Astrocyte (in vitro differentiated cells and primary cell): Measurements from ENCODE around the gene ASPHD2. TPM values are rescaled to one million over a fixed set of nuclear protein-coding genes. Genes with fewer than 3 reads are reported as not detected.

Experiments used
- DNase-seq: peaks from one replicate; pipeline ENCODE4 v3.0.0-alpha.2; 2010; ENCODE audit warnings: low read depth
- FAIRE-seq: peaks from 2 replicates; lab custom pipeline; 2011; peaks lifted over from hg19 to GRCh38; lab: Jason Lieb, UNC
- H2AFZ ChIP-seq: 2 replicates; pipeline ENCODE4 v1.6.0; 2012; ENCODE audit warnings: low read depth, low read length, inconsistent platforms
- H3K27ac ChIP-seq: 2 replicates; pipeline ENCODE4 v1.5.1; 2011; ENCODE audit warnings: low read depth, low read length, inconsistent platforms
- H3K27me3 ChIP-seq: 2 replicates; pipeline ENCODE4 v1.6.0; 2011; ENCODE audit warnings: low read length, inconsistent platforms; ENCODE audit not compliant: insufficient read depth
- H3K36me3 ChIP-seq: 2 replicates; pipeline ENCODE4 v1.5.1; 2011; ENCODE audit warnings: low read length, inconsistent platforms; ENCODE audit not compliant: insufficient read depth
- H3K4me1 ChIP-seq: 2 replicates; pipeline ENCODE4 v1.5.1; 2011; ENCODE audit warnings: low read length, inconsistent platforms; ENCODE audit not compliant: insufficient read depth
- H3K4me2 ChIP-seq: 2 replicates; pipeline ENCODE4 v1.6.0; 2012; ENCODE audit warnings: low read length, inconsistent platforms
- H3K4me3 ChIP-seq: 2 replicates; pipeline ENCODE4 v1.5.1; 2011; ENCODE audit warnings: low read depth, mild to moderate bottlenecking, low read length, inconsistent platforms; ENCODE audit not compliant: insufficient read depth
- H3K79me2 ChIP-seq: 2 replicates; pipeline ENCODE4 v1.6.0; 2012; ENCODE audit warnings: mild to moderate bottlenecking, low read length, inconsistent platforms; ENCODE audit not compliant: insufficient read depth
- H3K9ac ChIP-seq: 2 replicates; pipeline ENCODE4 v1.6.0; 2012; ENCODE audit warnings: mild to moderate bottlenecking, low read length, inconsistent platforms
- H3K9me3 ChIP-seq: 2 replicates; pipeline ENCODE4 v1.5.1; 2012; ENCODE audit warnings: low read depth, mild to moderate bottlenecking, low read length, inconsistent platforms; ENCODE audit not compliant: insufficient read depth
- H4K20me1 ChIP-seq: 2 replicates; pipeline ENCODE4 v1.6.0; 2012; ENCODE audit warnings: low read length, inconsistent platforms; ENCODE audit not compliant: insufficient read depth
- H3K27ac Mint-ChIP-seq: one replicate; pipeline ENCODE4 v1.8.0; 2021; ENCODE audit warnings: mild to moderate bottlenecking, mixed read lengths; ENCODE audit not compliant: unreplicated experiment
- H3K27me3 Mint-ChIP-seq: one replicate; pipeline ENCODE4 v1.8.0; 2021; ENCODE audit warnings: low read depth, mixed read lengths; ENCODE audit not compliant: unreplicated experiment
- H3K36me3 Mint-ChIP-seq: one replicate; pipeline ENCODE4 v1.8.0; 2021; ENCODE audit warnings: low read depth, mixed read lengths; ENCODE audit not compliant: unreplicated experiment
- H3K4me1 Mint-ChIP-seq: one replicate; pipeline ENCODE4 v1.8.0; 2021; ENCODE audit warnings: low read depth, mixed read lengths; ENCODE audit not compliant: unreplicated experiment
- H3K4me3 Mint-ChIP-seq: one replicate; pipeline ENCODE4 v1.8.0; 2021; ENCODE audit warnings: mild to moderate bottlenecking, moderate library complexity, mixed read lengths; ENCODE audit not compliant: unreplicated experiment
- H3K9me3 Mint-ChIP-seq: one replicate; pipeline ENCODE4 v1.8.0; 2021; ENCODE audit warnings: mild to moderate bottlenecking, mixed read lengths; ENCODE audit not compliant: unreplicated experiment
- EZH2 ChIP-seq: IDR thresholded peaks from 2 replicates; pipeline ENCODE4 v1.6.1; 2012; ENCODE audit warnings: mild to moderate bottlenecking, low read length, inconsistent platforms; ENCODE audit not compliant: insufficient read depth
- total RNA-seq: library from RNA; stranded (reverse); gene quantifications from 2 replicates; pipeline ENCODE4 v1.2.1, GENCODE V29; 2021
- TF ChIP-seq, protein P1 (sequence below): IDR thresholded peaks from 2 replicates; pipeline ENCODE4 v1.5.1; 2011; ENCODE audit warnings: low read depth, mild to moderate bottlenecking, inconsistent platforms, low read length, moderate library complexity; ENCODE audit not compliant: insufficient read depth

ASPHD2 gene
- total RNA-seq, 1 donor from 2014 or later: 11.7 TPM

DNA sequence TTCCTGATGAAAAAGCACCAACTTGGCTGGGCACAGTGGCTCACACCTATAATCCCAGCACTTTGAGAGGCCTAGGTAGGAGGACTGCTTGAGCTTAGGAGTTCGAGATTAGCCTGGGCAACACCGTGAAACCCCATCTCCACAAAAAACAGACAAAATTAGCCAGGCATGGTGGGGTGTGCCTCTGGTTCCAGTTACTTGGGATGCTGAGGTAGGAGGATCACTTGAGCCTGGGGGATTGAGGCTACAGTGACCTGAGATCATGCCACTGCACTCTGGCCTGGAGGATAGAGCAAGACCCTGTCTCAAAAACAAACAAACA lies 51.5 kb downstream of the ASPHD2 start:
- TF ChIP-seq, protein P1, sequence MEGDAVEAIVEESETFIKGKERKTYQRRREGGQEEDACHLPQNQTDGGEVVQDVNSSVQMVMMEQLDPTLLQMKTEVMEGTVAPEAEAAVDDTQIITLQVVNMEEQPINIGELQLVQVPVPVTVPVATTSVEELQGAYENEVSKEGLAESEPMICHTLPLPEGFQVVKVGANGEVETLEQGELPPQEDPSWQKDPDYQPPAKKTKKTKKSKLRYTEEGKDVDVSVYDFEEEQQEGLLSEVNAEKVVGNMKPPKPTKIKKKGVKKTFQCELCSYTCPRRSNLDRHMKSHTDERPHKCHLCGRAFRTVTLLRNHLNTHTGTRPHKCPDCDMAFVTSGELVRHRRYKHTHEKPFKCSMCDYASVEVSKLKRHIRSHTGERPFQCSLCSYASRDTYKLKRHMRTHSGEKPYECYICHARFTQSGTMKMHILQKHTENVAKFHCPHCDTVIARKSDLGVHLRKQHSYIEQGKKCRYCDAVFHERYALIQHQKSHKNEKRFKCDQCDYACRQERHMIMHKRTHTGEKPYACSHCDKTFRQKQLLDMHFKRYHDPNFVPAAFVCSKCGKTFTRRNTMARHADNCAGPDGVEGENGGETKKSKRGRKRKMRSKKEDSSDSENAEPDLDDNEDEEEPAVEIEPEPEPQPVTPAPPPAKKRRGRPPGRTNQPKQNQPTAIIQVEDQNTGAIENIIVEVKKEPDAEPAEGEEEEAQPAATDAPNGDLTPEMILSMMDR: no peak
- no peak for TF ChIP-seq EZH2
- peaks cover 4% of the 10 kb centered on the region for H3K36me3 ChIP-seq
- no peak overlapping the region for H3K27ac ChIP-seq
- DNase-seq (no peak), FAIRE-seq (no peak)
- no peaks in the 10 kb centered on the region for H4K20me1 ChIP-seq
- no peak overlapping the region for H3K4me3 ChIP-seq
- Mint-ChIP-seq H3K27ac (no peak overlapping the region), H3K4me1 (peaks cover 57% of the 10 kb centered on the region), H3K36me3 (peaks cover 4% of the 10 kb centered on the region), H3K9me3 (no peaks in the 10 kb centered on the region), H3K27me3 (no peaks in the 10 kb centered on the region), H3K4me3 (peak overlapping the region; percentile 40)
- H3K79me2 ChIP-seq: peaks cover 60% of the 10 kb centered on the region
- H2AFZ ChIP-seq: no peak overlapping the region
- H3K9ac ChIP-seq: no peak overlapping the region
- H3K4me1 ChIP-seq: peaks cover 48% of the 10 kb centered on the region
- H3K27me3 ChIP-seq: no peaks in the 10 kb centered on the region
- H3K4me2 ChIP-seq: peak overlapping the region; percentile 32
- no peaks in the 10 kb centered on the region for H3K9me3 ChIP-seq

DNA sequence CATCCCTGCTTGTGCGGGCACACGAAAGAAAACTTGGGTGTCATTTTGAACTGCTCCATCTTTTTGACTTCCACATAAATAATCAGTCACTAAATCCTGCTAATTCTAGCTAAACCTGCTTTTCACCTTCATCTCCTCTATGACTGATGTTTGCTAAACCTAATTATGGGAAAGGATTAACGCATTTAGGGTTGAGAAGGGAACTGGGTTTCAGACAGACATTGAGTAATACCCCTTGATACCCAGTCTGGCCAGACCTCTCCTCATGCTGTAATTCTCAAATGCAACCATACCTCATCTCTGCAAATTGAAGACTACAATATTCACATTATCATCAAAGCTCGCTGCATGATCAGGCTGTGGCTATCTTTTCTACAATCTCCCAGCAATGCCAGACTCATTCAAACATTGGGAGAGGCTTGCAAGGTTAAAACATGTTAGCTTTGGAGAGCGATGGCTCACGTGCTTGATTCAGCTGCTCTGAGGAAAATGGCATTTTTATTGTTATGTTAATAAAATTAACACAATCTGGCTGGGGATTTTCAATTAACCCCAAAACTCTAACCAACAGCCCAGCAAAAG lies 52.1 kb downstream of the ASPHD2 start:
- DNase-seq (no peak), FAIRE-seq (no peak)
- Histone ChIP-seq H2AFZ (no peak overlapping the region), H3K36me3 (peaks cover 4% of the 10 kb centered on the region), H3K9ac (no peak overlapping the region), H3K27ac (no peak overlapping the region), H3K4me2 (no peak overlapping the region), H3K4me3 (no peak overlapping the region), H3K4me1 (peaks cover 45% of the 10 kb centered on the region), H3K9me3 (no peaks in the 10 kb centered on the region), H4K20me1 (no peaks in the 10 kb centered on the region), H3K79me2 (peaks cover 66% of the 10 kb centered on the region), H3K27me3 (no peaks in the 10 kb centered on the region)
- Mint-ChIP-seq H3K9me3 (no peaks in the 10 kb centered on the region), H3K27me3 (no peaks in the 10 kb centered on the region), H3K4me1 (peaks cover 62% of the 10 kb centered on the region), H3K36me3 (peaks cover 4% of the 10 kb centered on the region), H3K27ac (no peak overlapping the region), H3K4me3 (peak overlapping the region; percentile 97)
- no peak for TF ChIP-seq EZH2
- TF ChIP-seq, protein P1: no peak

DNA sequence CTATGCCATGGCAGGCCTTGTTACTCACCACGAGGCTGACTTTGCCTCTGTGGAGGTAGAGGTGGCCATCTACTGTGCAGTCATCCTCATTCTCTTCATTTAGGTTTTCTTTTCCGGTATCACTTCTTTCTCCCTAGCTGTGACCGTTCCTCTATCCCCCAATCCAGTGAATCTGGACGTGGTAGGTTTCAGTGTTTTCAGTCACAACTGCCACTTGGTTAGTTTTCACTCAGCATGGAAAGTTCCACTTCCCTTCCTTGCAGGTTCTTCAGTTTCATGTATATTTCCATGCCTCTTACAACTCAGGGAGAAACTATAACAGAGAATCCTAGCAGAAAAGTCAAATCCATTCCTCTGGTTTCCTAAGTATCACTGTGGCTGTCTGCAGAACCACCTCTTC lies 52.6 kb downstream of the ASPHD2 start:
- Histone ChIP-seq H3K36me3 (peaks cover 4% of the 10 kb centered on the region), H2AFZ (no peak overlapping the region), H3K27ac (no peak overlapping the region), H4K20me1 (no peaks in the 10 kb centered on the region), H3K27me3 (no peaks in the 10 kb centered on the region), H3K4me2 (no peak overlapping the region), H3K79me2 (peaks cover 71% of the 10 kb centered on the region), H3K9ac (no peak overlapping the region), H3K4me1 (peaks cover 40% of the 10 kb centered on the region), H3K9me3 (no peaks in the 10 kb centered on the region), H3K4me3 (no peak overlapping the region)
- H3K4me1 Mint-ChIP-seq: peaks cover 60% of the 10 kb centered on the region
- H3K27me3 Mint-ChIP-seq: no peaks in the 10 kb centered on the region
- TF ChIP-seq, protein P1: no peak
- no peak for TF ChIP-seq EZH2
- FAIRE-seq: no peak
- H3K9me3 Mint-ChIP-seq: no peaks in the 10 kb centered on the region
- peak overlapping the region; percentile 97 for H3K4me3 Mint-ChIP-seq
- no peak for DNase-seq
- no peak overlapping the region for H3K27ac Mint-ChIP-seq
- peaks cover 4% of the 10 kb centered on the region for H3K36me3 Mint-ChIP-seq
